Small intestine (tissue), 7 donors: Measurements from ENCODE around the gene CHP1. TPM values are rescaled to one million over a fixed set of nuclear protein-coding genes. Genes with fewer than 3 reads are reported as not detected.
"Not testable (repeated sequence)": the region's sequence is repeated elsewhere in the genome, so short reads cannot be mapped to it uniquely, and the experiment has no call there.

ENCODE experiments used
- DNase-seq, 2 donors: peaks; one replicate each; pipeline versions ENCODE4 v3.0.0 to v3.0.0-alpha.2; 2013
- FAIRE-seq: peaks from 2 replicates; lab custom pipeline; 2012; peaks lifted over from hg19 to GRCh38; lab: Jason Lieb, UNC
- H3K27ac ChIP-seq, 3 donors: one replicate each; pipeline ENCODE4 v1.5.1; 2013; ENCODE audit warnings: low read length in 2 of 3, mild to moderate bottlenecking in 2 of 3, control low read depth in 1 of 3, inconsistent platforms in 1 of 3, low read depth in 1 of 3, moderate library complexity in 1 of 3
- H3K27me3 ChIP-seq, 3 donors: one replicate each; pipeline ENCODE4 v1.6.1; 2013; ENCODE audit warnings: low read length in 3 of 3, inconsistent platforms in 1 of 3; ENCODE audit not compliant: control insufficient read depth in 3 of 3, insufficient read depth in 3 of 3
- H3K36me3 ChIP-seq, 3 donors: one replicate each; pipeline ENCODE4 v1.6.1; 2013; ENCODE audit warnings: low read length in 3 of 3, inconsistent platforms in 1 of 3, low read depth in 1 of 3, mild to moderate bottlenecking in 1 of 3, moderate library complexity in 1 of 3; ENCODE audit not compliant: control insufficient read depth in 3 of 3, insufficient read depth in 2 of 3
- H3K4me1 ChIP-seq, 3 donors: one replicate each; pipeline ENCODE4 v1.6.1; 2013; ENCODE audit warnings: low read length in 2 of 3, inconsistent platforms in 1 of 3, low read depth in 1 of 3, mild to moderate bottlenecking in 1 of 3, moderate library complexity in 1 of 3; ENCODE audit not compliant: control insufficient read depth in 3 of 3, insufficient read depth in 2 of 3
- H3K4me3 ChIP-seq, 3 donors: one replicate each; pipeline ENCODE4 v1.5.1; 2013; ENCODE audit warnings: low read length in 3 of 3, control low read depth in 1 of 3, inconsistent platforms in 1 of 3, low read depth in 1 of 3, mild to moderate bottlenecking in 1 of 3, moderate library complexity in 1 of 3
- H3K9me3 ChIP-seq, 2 donors: one replicate each; pipeline ENCODE4 v1.6.1; 2013; ENCODE audit warnings: low read depth in 1 of 2, low read length in 1 of 2; ENCODE audit not compliant: control insufficient read depth in 2 of 2, insufficient read depth in 1 of 2
- WGBS, 3 donors: extraction: QIAGEN DNeasy Blood & Tissue Kit; methylation state at CpG; one replicate each; pipeline ENCODE4 v1.1.7; 2013; 5-methylcytosine and 5-hydroxymethylcytosine counted together
- polyA plus RNA-seq, 4 donors: library from polyadenylated mRNA; stranded (reverse) in 3 of 4; unstranded in 1 of 4; fragments of 200-250 nt in 3 of 4; fragments of 120-200 nt in 1 of 4; gene quantifications; one replicate each; pipeline versions ENCODE4 v1.2.1 to v1.2.3, GENCODE V29; 2013
- donor health status: healthy with polysubstance abuse.
- donor health status: control.
- donor health status: control.
- donor health status: Bipolar disorder and iron deficiency.
- donor health status: healthy.

Gene CHP1
- polyA plus RNA-seq, 4 donors, result 67.4 to 147 (median 109) TPM

- WGBS, 3 donors, result 73 to 83% (median 78%) methylated on average over 1 of the region's 1 CpG
- no peak for FAIRE-seq
- Histone ChIP-seq H3K4me3 (no peak overlapping the region), H3K9me3 (no peaks in the 10 kb centered on the region), H3K27me3 (no peaks in the 10 kb centered on the region), H3K4me1 (peaks cover 0 to 9% (median 0%) of the 10 kb centered on the region in 3 donors), H3K27ac (no peak overlapping the region), H3K36me3 (peaks cover 3 to 24% (median 8%) of the 10 kb centered on the region in 3 donors)
- DNase-seq, result no peak
Observed at GRCh38 chr15:41279535-41280283, 48.6 kb downstream of the CHP1 start.

GRCh38 chr15:41281236-41281635 lies 50.2 kb downstream of the CHP1 start:
- H3K9me3 ChIP-seq, result no peaks in the 10 kb centered on the region
- peaks cover 3 to 15% (median 11%) of the 10 kb centered on the region in 3 donors for H3K36me3 ChIP-seq
- H3K27ac ChIP-seq, result no peak overlapping the region
- H3K4me1 ChIP-seq, result peaks cover 0 to 14% (median 5%) of the 10 kb centered on the region in 3 donors
- no peaks in the 10 kb centered on the region for H3K27me3 ChIP-seq
- H3K4me3 ChIP-seq, result no peak overlapping the region
- DNase-seq (no peak), FAIRE-seq (no peak)
- WGBS, 3 donors, result 84 to 100% (median 91%) methylated on average over 1 of the region's 1 CpG

GRCh38 chr15:41282436-41282835 lies 51.4 kb downstream of the CHP1 start:
- H3K4me3 ChIP-seq, FAIRE-seq: not testable (repeated sequence)
- 88 to 94% (median 93%) methylated on average over 10 of the region's 10 CpGs for WGBS, 3 donors

GRCh38 chr15:41282980-41283652 lies 52.0 kb downstream of the CHP1 start:
- H3K27me3 ChIP-seq, FAIRE-seq, H3K9me3 ChIP-seq: not testable (repeated sequence)
- Histone ChIP-seq H3K27ac (peak overlapping the region; percentile 63 to 97 (median 73)), H3K4me3 (peak overlapping the region in 2 of 3 donors; percentile 16 to 82), H3K36me3 (peaks cover 3 to 24% (median 10%) of the 10 kb centered on the region in 3 donors), H3K4me1 (peaks cover 0 to 14% (median 5%) of the 10 kb centered on the region in 3 donors)
- 33 to 46% (median 34%) methylated on average over 19 of the region's 19 CpGs for WGBS, 3 donors
- peak in 1 of 2 donors; percentile 20 for DNase-seq

More at GRCh38 chr15:41282436-41282835, 51.4 kb downstream of the CHP1 start:
- not testable (repeated sequence) for DNase-seq, H3K27ac ChIP-seq, H3K9me3 ChIP-seq, H3K27me3 ChIP-seq
- Histone ChIP-seq H3K36me3 (peaks cover 3 to 23% (median 10%) of the 10 kb centered on the region in 3 donors), H3K4me1 (peaks cover 0 to 14% (median 5%) of the 10 kb centered on the region in 3 donors)

- Histone ChIP-seq H3K36me3 (peaks cover 6 to 24% (median 13%) of the 10 kb centered on the region in 3 donors), H3K4me1 (peaks cover 0 to 14% (median 5%) of the 10 kb centered on the region in 3 donors), H3K4me3 (peak overlapping the region; percentile 82 to 99 (median 93)), H3K27me3 (no peaks in the 10 kb centered on the region), H3K9me3 (no peaks in the 10 kb centered on the region), H3K27ac (peak overlapping the region; percentile 88 to 97 (median 91))
- DNase-seq, result peak; percentile 99 to 100
- FAIRE-seq, result peak; percentile 19
- WGBS, 3 donors, result 0 to 1% (median 1%) methylated on average over 47 to 61 of the region's 61 CpGs
Observed at GRCh38 chr15:41283653-41284426, 52.8 kb downstream of the CHP1 start.

GRCh38 chr15:41284427-41285177 lies 53.5 kb downstream of the CHP1 start:
- 0 to 1% (median 1%) methylated on average over 20 of the region's 20 CpGs for WGBS, 3 donors
- no peaks in the 10 kb centered on the region for H3K27me3 ChIP-seq
- no peak for FAIRE-seq
- H3K36me3 ChIP-seq, result peaks cover 5 to 26% (median 13%) of the 10 kb centered on the region in 3 donors
- H3K27ac ChIP-seq, result peak overlapping the region; percentile 88 to 97 (median 91)
- H3K4me1 ChIP-seq, result peaks cover 0 to 11% (median 5%) of the 10 kb centered on the region in 3 donors
- DNase-seq, result peak in 1 of 2 donors; percentile 60
- H3K9me3 ChIP-seq, result no peaks in the 10 kb centered on the region
- H3K4me3 ChIP-seq, result peak overlapping the region; percentile 82 to 99 (median 93)

GRCh38 chr15:41285285-41285684 lies 54.2 kb downstream of the CHP1 start:
- peak overlapping the region in 1 of 3 donors; percentile 23 for H3K27ac ChIP-seq
- H3K4me3 ChIP-seq, result peak overlapping the region in 2 of 3 donors; percentile 82 to 93
- no peaks in the 10 kb centered on the region for H3K9me3 ChIP-seq
- no peak for FAIRE-seq
- no peak for DNase-seq
- no peaks in the 10 kb centered on the region for H3K27me3 ChIP-seq
- 35 to 46% (median 44%) methylated on average over 7 of the region's 7 CpGs for WGBS, 3 donors
- peaks cover 5 to 27% (median 8%) of the 10 kb centered on the region in 3 donors for H3K36me3 ChIP-seq
- H3K4me1 ChIP-seq, result peaks cover 0 to 11% (median 5%) of the 10 kb centered on the region in 3 donors
